Coronary artery (tissue), 2 donors: ENCODE measurements around the gene CASP5.
A peak's percentile ranks its signal among the peaks of the same experiment; 100 is the strongest.
"Not testable (repeated sequence)": the region's sequence is repeated elsewhere in the genome, so short reads cannot be mapped to it uniquely, and the experiment has no call there.

ENCODE experiments used
- DNase-seq: peaks from one replicate; pipeline ENCODE4 v3.0.0-alpha.2; 2017; ENCODE audit warnings: low spot score
- H3K27ac ChIP-seq, 2 donors: fragments of 200-600 bp; sonication (generic); one replicate each; pipeline ENCODE4 v1.5.1; 2016 to 2019
- H3K4me3 ChIP-seq: fragments of 200-600 bp; sonication (generic); 2 replicates; pipeline ENCODE4 v1.5.1; 2016; ENCODE audit warnings: mild to moderate bottlenecking, moderate library complexity
- TF ChIP-seq, protein P1 (sequence below): fragments of 200-600 bp; sonication (generic); IDR thresholded peaks from one replicate; pipeline ENCODE4 v1.5.1; 2019; ENCODE audit warnings: antibody characterized with exemption

CASP5 gene

DNA sequence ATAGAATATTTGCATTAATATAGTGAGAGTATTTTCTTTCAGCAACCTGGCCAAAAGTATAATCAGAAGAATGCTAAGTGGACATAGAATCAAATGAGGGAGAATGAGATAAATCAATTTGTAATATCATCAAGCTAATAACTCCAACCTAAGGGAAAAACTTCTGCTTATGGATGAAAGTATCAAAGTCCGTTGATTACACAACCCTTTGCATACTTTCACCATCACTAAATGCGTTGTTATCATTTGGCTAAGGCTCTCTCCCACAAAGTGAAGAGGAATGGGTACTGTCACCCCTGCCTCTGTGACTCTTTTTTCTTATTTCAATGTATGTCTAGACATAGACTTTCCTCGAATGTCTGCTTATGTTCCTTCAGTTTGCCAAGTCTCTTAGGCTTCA, 38.2 kb downstream of the CASP5 start:
- no peak overlapping the region for H3K4me3 ChIP-seq
- no peak overlapping the region for H3K27ac ChIP-seq
- DNase-seq: no peak
- TF ChIP-seq, protein P1, sequence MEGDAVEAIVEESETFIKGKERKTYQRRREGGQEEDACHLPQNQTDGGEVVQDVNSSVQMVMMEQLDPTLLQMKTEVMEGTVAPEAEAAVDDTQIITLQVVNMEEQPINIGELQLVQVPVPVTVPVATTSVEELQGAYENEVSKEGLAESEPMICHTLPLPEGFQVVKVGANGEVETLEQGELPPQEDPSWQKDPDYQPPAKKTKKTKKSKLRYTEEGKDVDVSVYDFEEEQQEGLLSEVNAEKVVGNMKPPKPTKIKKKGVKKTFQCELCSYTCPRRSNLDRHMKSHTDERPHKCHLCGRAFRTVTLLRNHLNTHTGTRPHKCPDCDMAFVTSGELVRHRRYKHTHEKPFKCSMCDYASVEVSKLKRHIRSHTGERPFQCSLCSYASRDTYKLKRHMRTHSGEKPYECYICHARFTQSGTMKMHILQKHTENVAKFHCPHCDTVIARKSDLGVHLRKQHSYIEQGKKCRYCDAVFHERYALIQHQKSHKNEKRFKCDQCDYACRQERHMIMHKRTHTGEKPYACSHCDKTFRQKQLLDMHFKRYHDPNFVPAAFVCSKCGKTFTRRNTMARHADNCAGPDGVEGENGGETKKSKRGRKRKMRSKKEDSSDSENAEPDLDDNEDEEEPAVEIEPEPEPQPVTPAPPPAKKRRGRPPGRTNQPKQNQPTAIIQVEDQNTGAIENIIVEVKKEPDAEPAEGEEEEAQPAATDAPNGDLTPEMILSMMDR: no peak

DNA sequence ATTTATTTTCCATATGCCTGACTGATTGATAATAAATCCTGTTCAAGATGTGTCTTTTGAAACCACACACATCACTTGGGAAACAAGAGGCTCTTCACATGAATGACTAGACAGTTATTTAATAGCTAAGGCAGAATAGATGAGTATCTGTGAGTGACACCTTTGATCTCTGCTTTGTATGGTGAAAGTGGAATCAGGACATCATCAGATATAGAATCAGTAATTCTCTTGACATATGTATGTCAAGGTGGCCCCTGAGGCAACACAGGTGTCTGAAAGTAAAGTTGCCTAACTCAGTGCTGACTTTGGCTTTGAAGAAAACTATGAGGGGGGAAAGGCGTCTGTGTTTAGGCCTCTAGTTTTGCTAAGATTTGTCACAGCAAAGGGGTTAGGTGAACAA, 43.1 kb downstream of the CASP5 start:
- Histone ChIP-seq H3K27ac (no peak overlapping the region), H3K4me3 (no peak overlapping the region)
- no peak for DNase-seq
- TF ChIP-seq, protein P1: no peak

DNA sequence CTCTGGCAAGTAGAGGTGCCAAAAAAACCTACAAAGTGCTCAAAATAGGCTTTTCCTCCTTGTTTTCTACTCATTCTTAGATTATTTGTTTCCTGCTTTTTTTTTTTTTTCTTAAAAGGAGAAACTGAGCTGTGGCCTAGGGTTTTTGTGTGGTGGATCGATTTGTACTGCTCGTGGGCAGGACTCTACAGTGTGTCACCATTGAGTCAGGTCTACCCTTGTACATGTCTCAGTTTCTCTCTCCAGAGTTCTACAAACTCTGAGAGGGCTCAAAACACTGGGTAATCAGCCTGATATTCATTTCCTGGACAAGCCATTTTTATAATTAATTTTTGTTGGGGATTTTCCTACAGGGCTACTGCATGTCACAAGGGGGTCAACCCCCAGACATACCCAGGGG, 49.4 kb downstream of the CASP5 start:
- DNase-seq: no peak
- TF ChIP-seq, protein P1: no peak
- Histone ChIP-seq H3K4me3 (no peak overlapping the region), H3K27ac (no peak overlapping the region)

DNA sequence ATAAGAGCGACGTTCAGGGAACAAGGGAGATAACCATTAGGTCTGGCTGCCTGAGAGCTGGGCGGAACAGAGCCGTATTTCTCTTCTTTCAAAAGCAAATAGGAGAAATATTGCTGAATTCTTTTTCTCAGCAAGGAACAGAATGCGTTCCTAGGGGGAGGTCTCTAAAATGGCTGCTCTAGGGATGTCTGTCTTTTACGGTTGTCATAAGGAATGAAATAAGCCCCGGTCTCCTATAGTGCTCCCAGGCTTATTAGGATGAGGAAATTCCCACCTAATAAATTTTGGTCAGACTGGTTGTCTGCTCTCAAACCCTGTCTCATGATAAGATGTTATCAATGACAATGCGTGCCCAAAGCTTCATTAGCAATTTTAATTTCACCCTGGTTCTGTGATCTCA, 50.0 kb downstream of the CASP5 start:
- H3K27ac ChIP-seq, H3K4me3 ChIP-seq, DNase-seq: not testable (repeated sequence)

DNA sequence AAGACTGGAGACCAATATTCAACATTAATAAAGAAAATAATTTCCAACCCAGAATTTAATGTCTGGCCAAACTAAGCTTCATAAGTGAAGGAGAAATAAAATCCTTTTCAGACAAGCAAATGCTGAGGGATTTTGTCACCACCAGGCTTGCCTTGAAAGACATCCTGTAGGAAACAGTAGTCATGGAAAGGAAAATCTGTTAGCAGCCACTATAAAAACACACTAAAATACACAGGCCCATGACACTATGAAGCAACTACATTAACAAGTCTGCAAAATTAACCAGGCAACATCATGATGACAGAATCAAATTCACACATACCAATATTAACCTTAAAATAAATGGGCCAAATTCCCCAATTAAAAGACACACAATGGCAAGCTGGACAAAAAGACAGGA, 52.2 kb downstream of the CASP5 start:
- no peak for DNase-seq
- Histone ChIP-seq H3K27ac (no peak overlapping the region), H3K4me3 (no peak overlapping the region)
- TF ChIP-seq, protein P1: no peak

DNA sequence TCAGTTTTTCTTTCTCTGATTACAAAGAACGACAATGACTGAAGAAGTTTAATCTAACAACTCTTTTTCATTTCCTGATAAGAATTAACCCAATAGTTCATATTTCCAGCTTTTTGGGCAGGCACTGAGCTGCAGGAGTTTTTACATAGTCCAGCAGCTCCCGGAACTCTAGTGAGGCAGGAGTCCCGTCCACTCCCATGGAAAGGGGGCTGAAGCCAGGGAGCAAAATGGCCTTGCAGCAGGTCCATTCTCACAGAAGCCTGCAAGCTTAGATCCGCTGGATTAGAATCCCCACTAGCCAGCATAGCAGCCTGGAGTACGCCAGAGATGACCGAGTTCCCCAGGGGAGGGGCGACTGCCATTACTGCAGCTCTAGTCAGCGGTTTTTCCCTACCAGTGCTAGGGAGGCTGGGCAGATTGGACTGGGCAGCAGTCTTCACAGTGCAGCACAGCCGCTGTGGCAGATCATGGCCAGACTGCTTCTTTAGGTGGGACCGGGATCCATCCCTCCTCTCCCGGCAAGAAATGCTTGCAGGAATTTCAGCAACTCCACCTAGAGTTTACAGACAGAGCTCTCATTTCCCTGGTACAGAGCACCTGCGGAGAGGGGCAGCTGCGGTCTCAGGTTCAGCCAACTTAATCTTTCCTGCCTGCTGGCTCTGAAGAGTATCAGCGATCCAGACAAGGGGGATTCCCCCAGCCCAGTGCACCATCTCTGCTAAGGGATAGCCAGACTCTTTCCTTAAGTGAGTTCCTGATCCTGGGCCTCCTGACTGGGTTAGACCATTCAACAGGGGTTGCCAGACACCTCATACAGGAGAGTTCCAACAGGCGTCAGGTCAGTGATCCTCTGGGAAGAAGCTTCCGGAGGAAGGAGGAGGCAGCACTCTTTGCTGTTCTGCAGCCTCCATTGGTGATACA, 53.9 kb downstream of the CASP5 start:
- peak; percentile 82 for DNase-seq
- TF ChIP-seq, protein P1: no peak
- Histone ChIP-seq H3K27ac (peak overlapping the region; percentile 77 to 87), H3K4me3 (peak overlapping the region; percentile 71)

DNA sequence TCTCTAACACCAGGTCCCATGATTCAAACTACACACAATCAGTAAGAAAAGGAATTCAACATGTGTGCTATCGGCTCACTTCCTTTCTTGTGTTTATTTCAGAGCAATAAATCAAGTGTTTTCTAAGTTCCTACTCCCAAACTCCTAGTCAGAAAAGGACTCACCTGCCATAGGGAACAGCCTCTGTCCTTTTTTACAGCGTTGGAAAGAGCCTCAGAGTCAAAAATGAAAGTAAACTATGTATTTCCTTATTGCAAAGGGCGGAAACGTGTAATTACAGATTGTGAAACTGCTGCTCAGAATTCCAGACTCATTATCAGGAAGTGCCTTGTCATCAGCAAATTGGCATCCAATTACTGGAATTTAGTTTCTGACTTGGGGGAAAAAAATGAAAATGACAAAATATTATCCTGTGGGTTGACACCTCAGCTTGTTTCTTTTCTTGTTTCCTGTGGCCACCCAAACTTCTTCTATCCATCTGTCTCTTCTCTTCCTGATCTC, 54.6 kb downstream of the CASP5 start, which contains the start of gene CASP4:
CASP4 (minus strand) TSS at position 220 of the 501 bp plus-strand sequence; CDS start at position 171, 49 bp downstream.
- no peak for DNase-seq
- TF ChIP-seq, protein P1: no peak
- H3K4me3 ChIP-seq: peak within 1 kb of the TSS; percentile 71
- H3K27ac ChIP-seq: peak within 1 kb of the TSS; percentile 77 to 87
